Breast epithelium (tissue), 4 donors: ENCODE results near the gene MAP2K5. TPM values are rescaled to one million over a fixed set of nuclear protein-coding genes. Genes with fewer than 3 reads are reported as not detected.

Experiments used
- DNase-seq, 2 donors: peaks; one replicate each; pipeline ENCODE4 v3.0.0-alpha.2; 2019; ENCODE audit warnings: low spot score in 2 of 2
- H3K27ac ChIP-seq, 2 donors: fragments of 200-600 bp; sonication (generic) in 1 of 2; one replicate each; pipeline ENCODE4 v1.5.1; 2016 to 2019; ENCODE audit warnings: mild to moderate bottlenecking in 1 of 2
- H3K27me3 ChIP-seq, 2 donors: fragments of 200-600 bp; sonication (generic) in 1 of 2; one replicate each; pipeline versions ENCODE4 v1.5.1 to v1.6.0; 2017 to 2019; ENCODE audit warnings: control low read depth in 1 of 2, mild to moderate bottlenecking in 1 of 2
- H3K36me3 ChIP-seq: fragments of 200-600 bp; one replicate; pipeline ENCODE4 v1.5.1; 2019
- H3K4me1 ChIP-seq, 2 donors: fragments of 200-600 bp; sonication (generic); one replicate each; pipeline ENCODE4 v1.5.1; 2016 to 2019; ENCODE audit warnings: control low read depth in 1 of 2
- H3K4me3 ChIP-seq, 3 donors: fragments of 200-600 bp; sonication (generic); 1 replicate in 2 of 3; 2 replicates in 1 of 3; pipeline ENCODE4 v1.5.1; 2016 to 2019; ENCODE audit warnings: mild to moderate bottlenecking in 3 of 3, moderate library complexity in 2 of 3
- H3K9me3 ChIP-seq, 2 donors: fragments of 200-600 bp; sonication (generic) in 1 of 2; one replicate each; pipeline ENCODE4 v1.5.1; 2016 to 2019; ENCODE audit warnings: control low read depth in 1 of 2
- POLR2A ChIP-seq: fragments of 450-650 bp; IDR thresholded peaks from one replicate; pipeline ENCODE4 v1.6.1; 2016; ENCODE audit warnings: antibody characterized with exemption, mild to moderate bottlenecking, moderate library complexity
- POLR2AphosphoS5 ChIP-seq, 3 donors: sonication (generic); formaldehyde crosslinking; IDR thresholded peaks; one replicate each; pipeline ENCODE4 v1.6.1; 2017; ENCODE audit warnings: antibody characterized with exemption in 3 of 3
- intact Hi-C: fragments of 100-400 bp; cut with DNase I; formaldehyde crosslinking; loops from one replicate; pipeline ENCODE4 v1.15.1; 2023; ENCODE audit warnings: low total_unique reads
- total RNA-seq, 3 donors: library from RNA; depleted of rRNA; stranded (reverse); fragments of >200 nt; gene quantifications; one replicate each; pipeline ENCODE4 v1.1.0, GENCODE V29; 2016
- TF ChIP-seq, protein P1 (sequence below), 3 donors: fragments of 450-650 bp; IDR thresholded peaks; one replicate each; pipeline ENCODE4 v1.5.1; 2016 to 2017; ENCODE audit warnings: antibody characterized with exemption in 3 of 3, mild to moderate bottlenecking in 3 of 3, moderate library complexity in 3 of 3

MAP2K5 gene
- total RNA-seq, 3 donors from 2014 or later: 13.8 to 15.1 (median 14.0) TPM

DNA sequence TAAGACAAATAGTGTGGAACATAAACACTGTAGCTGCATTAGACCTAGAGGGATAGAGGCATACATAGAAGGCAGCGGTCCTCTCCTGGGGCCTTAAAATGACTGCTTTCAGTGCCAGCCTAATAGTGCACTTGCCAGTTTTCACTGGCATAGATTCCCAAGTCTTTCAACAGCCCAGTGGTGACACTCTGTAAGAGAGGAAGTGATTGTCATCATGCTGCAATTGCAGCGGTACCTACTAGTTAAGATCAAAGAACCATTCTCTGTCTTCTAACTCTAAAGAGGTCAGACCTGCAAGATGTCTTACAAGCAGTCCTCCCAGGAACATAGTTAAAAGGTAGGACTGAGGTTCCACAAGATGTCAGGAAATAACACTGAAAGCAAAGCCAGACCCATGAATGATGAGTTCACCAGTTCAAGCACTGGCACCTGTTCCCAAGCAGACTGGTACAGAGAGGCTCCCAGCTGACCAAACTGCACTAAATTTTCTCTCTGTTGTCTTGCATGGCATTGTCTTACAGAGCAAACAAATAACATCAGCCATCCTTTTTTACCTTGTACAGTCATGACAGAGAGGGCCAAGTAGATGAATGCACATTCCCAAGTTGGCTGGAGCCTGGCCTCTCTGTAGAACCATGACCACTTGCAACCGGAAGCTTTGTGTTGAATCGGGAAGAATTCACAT, 182.3 kb downstream of the MAP2K5 start:
- Histone ChIP-seq H3K4me3 (no peak overlapping the region), H3K36me3 (no peaks in the 10 kb centered on the region), H3K27ac (no peak overlapping the region), H3K27me3 (no peaks in the 10 kb centered on the region), H3K9me3 (no peaks in the 10 kb centered on the region), H3K4me1 (no peaks in the 10 kb centered on the region)
- DNase-seq: no peak
- no peak for TF ChIP-seq POLR2AphosphoS5 (IDR thresholded peaks at IDR 0.05)
- intact Hi-C loops: no loop called here

DNA sequence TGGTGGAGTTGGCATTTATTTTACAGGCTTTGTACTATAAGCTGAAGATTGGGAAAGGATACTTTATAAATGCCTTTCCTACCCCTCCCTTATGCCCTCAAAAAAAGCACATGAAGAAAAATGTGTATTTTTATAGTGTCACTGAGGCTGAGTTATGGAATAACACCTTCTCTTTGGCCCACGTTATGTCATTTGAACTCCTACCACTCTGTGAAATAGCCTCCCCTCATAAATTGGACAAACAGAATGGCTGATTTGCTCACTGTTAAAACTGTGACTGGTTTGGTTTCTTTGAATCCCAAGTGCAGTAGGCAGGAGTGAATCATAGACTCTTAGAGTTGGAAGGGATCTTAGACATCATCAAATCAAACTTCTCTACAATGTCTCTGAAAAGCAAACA, 187.6 kb downstream of the MAP2K5 start:
- TF ChIP-seq POLR2A (no peak), POLR2AphosphoS5 (IDR thresholded peaks at IDR 0.05) (no peak)
- TF ChIP-seq, protein P1, sequence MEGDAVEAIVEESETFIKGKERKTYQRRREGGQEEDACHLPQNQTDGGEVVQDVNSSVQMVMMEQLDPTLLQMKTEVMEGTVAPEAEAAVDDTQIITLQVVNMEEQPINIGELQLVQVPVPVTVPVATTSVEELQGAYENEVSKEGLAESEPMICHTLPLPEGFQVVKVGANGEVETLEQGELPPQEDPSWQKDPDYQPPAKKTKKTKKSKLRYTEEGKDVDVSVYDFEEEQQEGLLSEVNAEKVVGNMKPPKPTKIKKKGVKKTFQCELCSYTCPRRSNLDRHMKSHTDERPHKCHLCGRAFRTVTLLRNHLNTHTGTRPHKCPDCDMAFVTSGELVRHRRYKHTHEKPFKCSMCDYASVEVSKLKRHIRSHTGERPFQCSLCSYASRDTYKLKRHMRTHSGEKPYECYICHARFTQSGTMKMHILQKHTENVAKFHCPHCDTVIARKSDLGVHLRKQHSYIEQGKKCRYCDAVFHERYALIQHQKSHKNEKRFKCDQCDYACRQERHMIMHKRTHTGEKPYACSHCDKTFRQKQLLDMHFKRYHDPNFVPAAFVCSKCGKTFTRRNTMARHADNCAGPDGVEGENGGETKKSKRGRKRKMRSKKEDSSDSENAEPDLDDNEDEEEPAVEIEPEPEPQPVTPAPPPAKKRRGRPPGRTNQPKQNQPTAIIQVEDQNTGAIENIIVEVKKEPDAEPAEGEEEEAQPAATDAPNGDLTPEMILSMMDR (IDR thresholded peaks at IDR 0.05): no peak
- no peak for DNase-seq
- no peaks in the 10 kb centered on the region for H3K36me3 ChIP-seq
- H3K9me3 ChIP-seq: no peaks in the 10 kb centered on the region
- H3K27me3 ChIP-seq: no peaks in the 10 kb centered on the region
- no peaks in the 10 kb centered on the region for H3K4me1 ChIP-seq
- intact Hi-C loops: no loop called here
- no peak overlapping the region for H3K4me3 ChIP-seq
- no peak overlapping the region for H3K27ac ChIP-seq

DNA sequence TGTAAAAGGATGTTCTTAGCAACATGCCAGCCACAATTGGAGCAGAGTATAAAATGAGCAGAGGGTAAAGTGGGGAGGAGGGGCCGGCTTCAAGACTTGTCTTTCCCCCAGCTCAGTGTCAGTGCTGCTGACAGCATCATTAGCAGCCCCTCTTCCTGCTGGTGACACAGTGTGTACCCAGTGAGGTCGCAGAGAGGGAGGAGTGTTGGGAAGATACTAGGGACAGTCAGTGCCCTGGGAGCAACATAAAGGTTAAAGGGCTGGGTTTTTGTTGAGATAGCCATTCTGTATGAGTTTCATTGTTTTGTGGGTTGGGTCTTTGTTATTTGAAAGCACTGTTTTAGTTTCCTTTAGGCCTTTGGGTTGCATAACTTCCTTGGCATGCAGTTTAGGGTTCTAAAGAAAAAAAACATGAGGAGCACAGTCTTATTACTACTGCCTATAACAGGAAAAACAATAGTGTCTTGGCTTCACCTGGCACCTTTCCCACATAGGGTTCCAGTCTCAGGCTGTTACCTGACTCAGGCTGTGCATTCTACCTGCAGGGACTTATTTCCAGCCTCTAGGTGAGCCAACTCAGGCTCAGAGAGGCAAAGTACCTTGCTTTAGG, 188.7 kb downstream of the MAP2K5 start:
- TF ChIP-seq POLR2A (no peak), POLR2AphosphoS5 (IDR thresholded peaks at IDR 0.05) (no peak)
- TF ChIP-seq, protein P1 (IDR thresholded peaks at IDR 0.05): no peak
- Histone ChIP-seq H3K36me3 (no peaks in the 10 kb centered on the region), H3K4me1 (no peaks in the 10 kb centered on the region), H3K4me3 (no peak overlapping the region), H3K9me3 (no peaks in the 10 kb centered on the region), H3K27ac (no peak overlapping the region), H3K27me3 (no peaks in the 10 kb centered on the region)
- intact Hi-C loops: no loop called here
- DNase-seq: no peak

DNA sequence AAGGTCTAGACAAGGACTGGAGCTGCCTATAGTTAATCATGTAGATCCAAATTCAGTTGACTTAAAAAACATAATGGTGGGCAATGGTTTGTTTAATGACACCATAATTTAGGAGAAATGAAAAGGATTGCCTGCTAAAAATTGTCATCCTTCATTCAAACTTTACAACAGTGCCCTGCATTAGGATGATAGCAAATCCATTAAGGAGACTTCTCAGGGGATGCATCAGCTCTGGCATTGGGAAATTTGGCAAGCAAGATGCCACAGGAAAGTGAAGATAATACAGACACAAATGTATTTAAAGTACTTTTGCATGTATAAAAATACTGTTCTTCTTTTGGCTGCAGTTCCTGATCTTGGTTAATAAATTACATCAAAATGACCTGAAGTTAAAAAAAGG, 189.7 kb downstream of the MAP2K5 start:
- intact Hi-C loops: no loop called here
- Histone ChIP-seq H3K4me1 (no peaks in the 10 kb centered on the region), H3K36me3 (no peaks in the 10 kb centered on the region), H3K27ac (no peak overlapping the region), H3K27me3 (no peaks in the 10 kb centered on the region), H3K4me3 (no peak overlapping the region), H3K9me3 (no peaks in the 10 kb centered on the region)
- DNase-seq: no peak
- TF ChIP-seq POLR2A: no peak
- TF ChIP-seq, protein P1 (IDR thresholded peaks at IDR 0.05): no peak
- TF ChIP-seq POLR2AphosphoS5 (IDR thresholded peaks at IDR 0.05): no peak

DNA sequence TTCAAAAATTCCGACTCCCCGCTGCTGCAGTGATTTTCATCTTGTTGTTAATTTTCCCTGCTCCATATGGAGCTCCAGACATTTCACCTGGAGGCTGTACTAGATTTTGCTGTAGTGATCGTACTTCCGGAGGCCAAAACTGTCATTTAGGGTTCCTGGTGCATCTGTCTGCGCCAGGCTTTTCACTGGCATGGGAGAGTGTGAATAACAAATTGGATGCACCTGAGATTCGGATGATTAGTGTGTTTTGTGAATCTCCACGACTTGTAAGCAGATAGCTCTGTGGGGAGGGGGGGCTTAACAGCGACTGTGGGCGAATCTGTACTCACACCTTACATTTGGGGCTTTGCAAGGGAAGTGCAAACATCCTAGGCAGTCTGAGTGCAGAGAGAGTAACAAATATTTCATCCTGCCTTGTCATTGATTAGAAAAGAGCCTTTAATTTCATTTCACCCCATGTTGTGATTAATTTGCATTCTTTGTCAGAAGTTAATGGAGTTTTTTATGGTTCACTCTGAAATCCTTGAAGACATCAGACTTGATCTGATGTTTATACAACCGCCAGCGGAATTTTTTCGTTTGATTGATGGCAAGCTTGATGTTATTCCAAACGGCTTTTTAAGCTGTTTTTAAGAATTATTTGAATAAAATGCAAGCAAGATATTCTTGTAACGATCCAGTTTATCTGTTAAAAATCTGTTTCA, 190.3 kb downstream of the MAP2K5 start:
- no peak for DNase-seq
- Histone ChIP-seq H3K27ac (no peak overlapping the region), H3K27me3 (no peaks in the 10 kb centered on the region), H3K4me1 (no peaks in the 10 kb centered on the region), H3K36me3 (no peaks in the 10 kb centered on the region), H3K9me3 (no peaks in the 10 kb centered on the region), H3K4me3 (no peak overlapping the region)
- intact Hi-C loops: no loop called here
- TF ChIP-seq POLR2A (no peak), POLR2AphosphoS5 (IDR thresholded peaks at IDR 0.05) (no peak)
- TF ChIP-seq, protein P1 (IDR thresholded peaks at IDR 0.05): no peak
